Choroid plexus epithelial cell (primary cell): ENCODE measurements around the gene BMI1.

Experiments
- DNase-seq: peaks from one replicate; pipeline ENCODE4 v3.0.0-alpha.2; 2010; ENCODE audit warnings: low read depth
- H3K4me3 ChIP-seq: 2 replicates; pipeline ENCODE4 v1.5.1; 2011; ENCODE audit warnings: low read depth, mild to moderate bottlenecking, control low read depth, low read length, moderate library complexity
- CTCF ChIP-seq: conservative IDR thresholded peaks from 2 replicates; pipeline ENCODE4 v1.5.1; 2011; ENCODE audit warnings: low read depth, mild to moderate bottlenecking, control low read depth, inconsistent platforms, low read length, moderate library complexity

The BMI1 gene

GRCh38 chr10:22319547-22319979 lies 1.3 kb upstream of the BMI1 start:
- no peak for DNase-seq
- H3K4me3 ChIP-seq = no peak overlapping the region

GRCh38 chr10:22319980-22320558 lies 830 bp upstream of the BMI1 start:
- peak overlapping the region; percentile 77 for H3K4me3 ChIP-seq
- TF ChIP-seq CTCF = no peak
- DNase-seq = peak; percentile 23

More at GRCh38 chr10:22319547-22319979, 1.3 kb upstream of the BMI1 start:
- TF ChIP-seq CTCF = no peak

- no peak for TF ChIP-seq CTCF
- peak overlapping the region; percentile 77 for H3K4me3 ChIP-seq
- peak; percentile 83 for DNase-seq
These were observed 441 bp downstream of the BMI1 start for GRCh38 chr10:22321156-22321923.

GRCh38 chr10:22321924-22322640 lies 1.2 kb downstream of the BMI1 start:
- DNase-seq = peak; percentile 33
- H3K4me3 ChIP-seq = peak overlapping the region; percentile 57
- no peak for TF ChIP-seq CTCF

- no peak for TF ChIP-seq CTCF
- no peak for DNase-seq
These were observed 1.8 kb downstream of the BMI1 start for GRCh38 chr10:22322641-22323160.

GRCh38 chr10:22323538-22324305 lies 2.8 kb downstream of the BMI1 start:
- no peak for TF ChIP-seq CTCF
- no peak for DNase-seq
- no peak overlapping the region for H3K4me3 ChIP-seq

More at GRCh38 chr10:22322641-22323160, 1.8 kb downstream of the BMI1 start:
- H3K4me3 ChIP-seq = peak overlapping the region; percentile 57
